MM.1S (cell line): ENCODE measurements around the gene PLXNA2.

Source experiments
- DNase-seq: peaks from one replicate; pipeline ENCODE4 v3.0.0-alpha.2; 2015
- H2AFZ ChIP-seq: fragments of 300-600 bp; sonication (generic); 2 replicates; pipeline ENCODE4 v1.6.0; 2016; ENCODE audit warnings: antibody characterized with exemption, low read length
- H3F3A ChIP-seq: fragments of 300-600 bp; sonication (generic); 2 replicates; pipeline ENCODE4 v1.6.1; 2016; ENCODE audit warnings: mild to moderate bottlenecking, antibody characterized with exemption, low read length, moderate library complexity, mixed read lengths; ENCODE audit not compliant: insufficient read depth
- H3K27ac ChIP-seq: fragments of 300-600 bp; sonication (generic); 2 replicates; pipeline ENCODE4 v1.5.1; 2016; ENCODE audit warnings: mild to moderate bottlenecking, low read length
- H3K27me3 ChIP-seq: fragments of 300-600 bp; sonication (generic); replicated peaks from 2 replicates; pipeline ENCODE4 v1.6.0; 2016; ENCODE audit warnings: low read length; ENCODE audit not compliant: insufficient read depth
- H3K36me3 ChIP-seq: fragments of 300-600 bp; sonication (generic); replicated peaks from 2 replicates; pipeline ENCODE4 v1.6.1; 2016; ENCODE audit warnings: mild to moderate bottlenecking, low read length, mixed read lengths; ENCODE audit not compliant: insufficient read depth
- H3K4me1 ChIP-seq: fragments of 300-600 bp; sonication (generic); 2 replicates; pipeline ENCODE4 v1.6.1; 2016; ENCODE audit warnings: low read length, mixed read lengths
- H3K4me2 ChIP-seq: fragments of 300-600 bp; sonication (generic); 2 replicates; pipeline ENCODE4 v1.6.0; 2016; ENCODE audit warnings: low read depth, low read length
- H3K4me3 ChIP-seq: fragments of 300-600 bp; sonication (generic); 2 replicates; pipeline ENCODE4 v1.5.1; 2016; ENCODE audit warnings: low read length, mixed read lengths
- H3K79me2 ChIP-seq: fragments of 300-600 bp; sonication (generic); 2 replicates; pipeline ENCODE4 v1.6.1; 2016; ENCODE audit warnings: mixed run types, low read length, mixed read lengths
- H3K9ac ChIP-seq: fragments of 300-600 bp; sonication (generic); 2 replicates; pipeline ENCODE4 v1.6.1; 2016; ENCODE audit warnings: low read length, mixed read lengths
- H3K9me2 ChIP-seq: fragments of 300-600 bp; sonication (generic); replicated peaks from 2 replicates; pipeline ENCODE4 v1.6.1; 2016; ENCODE audit warnings: mild to moderate bottlenecking, low read length, mixed read lengths; ENCODE audit not compliant: insufficient read depth
- H3K9me3 ChIP-seq: fragments of 300-600 bp; sonication (generic); replicated peaks from 2 replicates; pipeline ENCODE4 v1.6.1; 2016; ENCODE audit warnings: mild to moderate bottlenecking, low read length, mixed read lengths; ENCODE audit not compliant: insufficient read depth
- H4K20me1 ChIP-seq: fragments of 300-600 bp; sonication (generic); 2 replicates; pipeline ENCODE4 v1.6.1; 2016; ENCODE audit warnings: mild to moderate bottlenecking, low read length, moderate library complexity, mixed read lengths; ENCODE audit not compliant: insufficient read depth
- EZH2 ChIP-seq: fragments of 300-600 bp; sonication (generic); optimal IDR thresholded peaks from 2 replicates; pipeline ENCODE3; 2017; ENCODE audit warnings: low read depth, mild to moderate bottlenecking, antibody characterized with exemption, low read length, mixed read lengths
- EZH2phosphoT487 ChIP-seq: fragments of 300-600 bp; sonication (generic); IDR thresholded peaks from 2 replicates; pipeline ENCODE4 v1.6.1; 2018; ENCODE audit warnings: antibody characterized with exemption, low read length
- TF ChIP-seq, protein P1 (sequence below): fragments of 300-600 bp; sonication (generic); IDR thresholded peaks from 2 replicates; pipeline ENCODE4 v1.5.1; 2016; ENCODE audit warnings: antibody characterized with exemption, low read length, mixed read lengths

Gene PLXNA2

GRCh38 chr1:208012721-208013120, 231.5 kb downstream of the PLXNA2 start:
- H3K27ac ChIP-seq, result no peak overlapping the region
- TF ChIP-seq, protein P1, sequence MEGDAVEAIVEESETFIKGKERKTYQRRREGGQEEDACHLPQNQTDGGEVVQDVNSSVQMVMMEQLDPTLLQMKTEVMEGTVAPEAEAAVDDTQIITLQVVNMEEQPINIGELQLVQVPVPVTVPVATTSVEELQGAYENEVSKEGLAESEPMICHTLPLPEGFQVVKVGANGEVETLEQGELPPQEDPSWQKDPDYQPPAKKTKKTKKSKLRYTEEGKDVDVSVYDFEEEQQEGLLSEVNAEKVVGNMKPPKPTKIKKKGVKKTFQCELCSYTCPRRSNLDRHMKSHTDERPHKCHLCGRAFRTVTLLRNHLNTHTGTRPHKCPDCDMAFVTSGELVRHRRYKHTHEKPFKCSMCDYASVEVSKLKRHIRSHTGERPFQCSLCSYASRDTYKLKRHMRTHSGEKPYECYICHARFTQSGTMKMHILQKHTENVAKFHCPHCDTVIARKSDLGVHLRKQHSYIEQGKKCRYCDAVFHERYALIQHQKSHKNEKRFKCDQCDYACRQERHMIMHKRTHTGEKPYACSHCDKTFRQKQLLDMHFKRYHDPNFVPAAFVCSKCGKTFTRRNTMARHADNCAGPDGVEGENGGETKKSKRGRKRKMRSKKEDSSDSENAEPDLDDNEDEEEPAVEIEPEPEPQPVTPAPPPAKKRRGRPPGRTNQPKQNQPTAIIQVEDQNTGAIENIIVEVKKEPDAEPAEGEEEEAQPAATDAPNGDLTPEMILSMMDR, result no peak
- TF ChIP-seq EZH2 (no peak), EZH2phosphoT487 (no peak)

GRCh38 chr1:208010487-208011071, 233.6 kb downstream of the PLXNA2 start:
- Histone ChIP-seq H3K27ac (no peak overlapping the region), H3K9me2 (no peaks in the 10 kb centered on the region), H3K4me2 (no peak overlapping the region), H3K9ac (no peak overlapping the region), H3K36me3 (no peaks in the 10 kb centered on the region), H3K4me1 (peaks cover 14% of the 10 kb centered on the region), H3K9me3 (no peaks in the 10 kb centered on the region), H4K20me1 (no peaks in the 10 kb centered on the region), H3F3A (no peaks in the 10 kb centered on the region), H3K27me3 (no peaks in the 10 kb centered on the region), H3K4me3 (no peak overlapping the region), H3K79me2 (no peaks in the 10 kb centered on the region), H2AFZ (no peak overlapping the region)
- TF ChIP-seq EZH2phosphoT487, result no peak
- no peak for TF ChIP-seq EZH2
- TF ChIP-seq, protein P1, result no peak
- DNase-seq, result no peak

More at GRCh38 chr1:208012721-208013120, 231.5 kb downstream of the PLXNA2 start:
- H3K27me3 ChIP-seq, result no peaks in the 10 kb centered on the region
- no peak for DNase-seq
- H4K20me1 ChIP-seq, result no peaks in the 10 kb centered on the region
- H3K9me2 ChIP-seq, result no peaks in the 10 kb centered on the region
- no peak overlapping the region for H3K4me2 ChIP-seq
- no peak overlapping the region for H3K9ac ChIP-seq
- H2AFZ ChIP-seq, result no peak overlapping the region
- H3K36me3 ChIP-seq, result no peaks in the 10 kb centered on the region
- H3K79me2 ChIP-seq, result no peaks in the 10 kb centered on the region
- H3K4me3 ChIP-seq, result no peak overlapping the region
- H3K4me1 ChIP-seq, result peaks cover 9% of the 10 kb centered on the region
- no peaks in the 10 kb centered on the region for H3F3A ChIP-seq
- H3K9me3 ChIP-seq, result no peaks in the 10 kb centered on the region

GRCh38 chr1:208009706-208010444, 234.3 kb downstream of the PLXNA2 start:
- H3K27ac ChIP-seq, result no peak overlapping the region
- no peaks in the 10 kb centered on the region for H3K9me3 ChIP-seq
- H3K4me2 ChIP-seq, result no peak overlapping the region
- no peaks in the 10 kb centered on the region for H3F3A ChIP-seq
- no peak overlapping the region for H2AFZ ChIP-seq
- no peak overlapping the region for H3K9ac ChIP-seq
- no peak overlapping the region for H3K4me3 ChIP-seq
- H3K36me3 ChIP-seq, result no peaks in the 10 kb centered on the region
- no peak for DNase-seq
- no peaks in the 10 kb centered on the region for H3K27me3 ChIP-seq
- H3K79me2 ChIP-seq, result no peaks in the 10 kb centered on the region
- H4K20me1 ChIP-seq, result no peaks in the 10 kb centered on the region
- TF ChIP-seq, protein P1, result no peak
- TF ChIP-seq EZH2, result no peak
- no peak for TF ChIP-seq EZH2phosphoT487
- peaks cover 14% of the 10 kb centered on the region for H3K4me1 ChIP-seq
- no peaks in the 10 kb centered on the region for H3K9me2 ChIP-seq
